Type B pancreatic cell (in vitro differentiated cells): ENCODE measurements around the gene RPRD1B. TPM values are rescaled to one million over a fixed set of nuclear protein-coding genes. Genes with fewer than 3 reads are reported as not detected.

Experiments
- DNase-seq: peaks from one replicate; pipeline ENCODE4 v3.0.0; 2021; ENCODE audit warnings: mixed read lengths; ENCODE audit not compliant: unreplicated experiment; ENCODE audit errors: extremely low spot score
- H3K27ac Mint-ChIP-seq: 2 replicates; pipeline ENCODE4 v1.8.0; 2021; ENCODE audit warnings: mild to moderate bottlenecking, mixed read lengths
- H3K27me3 Mint-ChIP-seq: 2 replicates; pipeline ENCODE4 v1.8.0; 2021; ENCODE audit warnings: mixed read lengths
- H3K36me3 Mint-ChIP-seq: 2 replicates; pipeline ENCODE4 v1.8.0; 2021; ENCODE audit warnings: mixed read lengths
- H3K4me1 Mint-ChIP-seq: one replicate; pipeline ENCODE4 v1.8.0; 2021; ENCODE audit warnings: mixed read lengths; ENCODE audit not compliant: unreplicated experiment
- H3K4me3 Mint-ChIP-seq: 2 replicates; pipeline ENCODE4 v1.8.0; 2021; ENCODE audit warnings: mild to moderate bottlenecking, mixed read lengths
- H3K9me3 Mint-ChIP-seq: 2 replicates; pipeline ENCODE4 v1.8.0; 2021; ENCODE audit warnings: mixed read lengths
- CTCF ChIP-seq: fragments of 200-600 bp; sonication (generic); conservative IDR thresholded peaks from 2 replicates; pipeline ENCODE4 v1.5.0; 2021; ENCODE audit warnings: antibody characterized with exemption, mild to moderate bottlenecking
- total RNA-seq: library from RNA; stranded (reverse); gene quantifications from 2 replicates; pipeline ENCODE4 v1.2.1, GENCODE V29; 2021; ENCODE audit warnings: low replicate concordance

Gene RPRD1B
- total RNA-seq, 1 donor from 2014 or later, result 41.9 TPM

- DNase-seq, result no peak
- Mint-ChIP-seq H3K27me3 (peaks cover 4% of the 10 kb centered on the region), H3K9me3 (no peaks in the 10 kb centered on the region), H3K4me1 (peaks cover 53% of the 10 kb centered on the region), H3K4me3 (peak overlapping the region; percentile 37), H3K36me3 (peaks cover 3% of the 10 kb centered on the region), H3K27ac (no peak overlapping the region)
- TF ChIP-seq CTCF, result no peak
Measured at GRCh38 chr20:38139156-38139912, 105.8 kb downstream of the RPRD1B start.

GRCh38 chr20:38139977-38140753 lies 106.6 kb downstream of the RPRD1B start:
- Mint-ChIP-seq H3K36me3 (peaks cover 3% of the 10 kb centered on the region), H3K4me3 (no peak overlapping the region), H3K27ac (peak overlapping the region; percentile 34), H3K9me3 (no peaks in the 10 kb centered on the region), H3K4me1 (peaks cover 47% of the 10 kb centered on the region), H3K27me3 (peaks cover 4% of the 10 kb centered on the region)
- TF ChIP-seq CTCF, result no peak
- no peak for DNase-seq

- no peak for TF ChIP-seq CTCF
- DNase-seq, result no peak
- no peaks in the 10 kb centered on the region for H3K9me3 Mint-ChIP-seq
- H3K36me3 Mint-ChIP-seq, result peaks cover 3% of the 10 kb centered on the region
- no peak overlapping the region for H3K4me3 Mint-ChIP-seq
- no peak overlapping the region for H3K27ac Mint-ChIP-seq
- H3K27me3 Mint-ChIP-seq, result peaks cover 4% of the 10 kb centered on the region
- H3K4me1 Mint-ChIP-seq, result peaks cover 47% of the 10 kb centered on the region
Measured at GRCh38 chr20:38141204-38141888, 107.8 kb downstream of the RPRD1B start.

Other genes starting within 250 kb of the RPRD1B start
- 11.4 and 11.6 TPM in 2 replicates for gene VSTM2L, start 130.6 kb upstream of the RPRD1B start, total RNA-seq
- gene TTI1, start 290 bp upstream of the RPRD1B start, total RNA-seq, result 25.1 and 43.8 TPM in 2 replicates
- 28.6 and 31.7 TPM in 2 replicates for gene TGM2, start 131.5 kb downstream of the RPRD1B start, total RNA-seq
- 4.7 TPM in 1 of 2 replicates, not detected in the other for gene KIAA1755, start 227.0 kb downstream of the RPRD1B start, total RNA-seq